NCI-H2196 treated with DMSO at 0.1 percent for 48 hours (cell line): Measurements from ENCODE around the gene WNT2.
"Not testable (repeated sequence)": the region's sequence is repeated elsewhere in the genome, so short reads cannot be mapped to it uniquely, and the experiment has no call there.

Experiments
- DNase-seq: peaks from one replicate; lab custom pipeline; 2025; ENCODE audit not compliant: unreplicated experiment; lab: John Stamatoyannopoulos, UW

The WNT2 gene

DNA sequence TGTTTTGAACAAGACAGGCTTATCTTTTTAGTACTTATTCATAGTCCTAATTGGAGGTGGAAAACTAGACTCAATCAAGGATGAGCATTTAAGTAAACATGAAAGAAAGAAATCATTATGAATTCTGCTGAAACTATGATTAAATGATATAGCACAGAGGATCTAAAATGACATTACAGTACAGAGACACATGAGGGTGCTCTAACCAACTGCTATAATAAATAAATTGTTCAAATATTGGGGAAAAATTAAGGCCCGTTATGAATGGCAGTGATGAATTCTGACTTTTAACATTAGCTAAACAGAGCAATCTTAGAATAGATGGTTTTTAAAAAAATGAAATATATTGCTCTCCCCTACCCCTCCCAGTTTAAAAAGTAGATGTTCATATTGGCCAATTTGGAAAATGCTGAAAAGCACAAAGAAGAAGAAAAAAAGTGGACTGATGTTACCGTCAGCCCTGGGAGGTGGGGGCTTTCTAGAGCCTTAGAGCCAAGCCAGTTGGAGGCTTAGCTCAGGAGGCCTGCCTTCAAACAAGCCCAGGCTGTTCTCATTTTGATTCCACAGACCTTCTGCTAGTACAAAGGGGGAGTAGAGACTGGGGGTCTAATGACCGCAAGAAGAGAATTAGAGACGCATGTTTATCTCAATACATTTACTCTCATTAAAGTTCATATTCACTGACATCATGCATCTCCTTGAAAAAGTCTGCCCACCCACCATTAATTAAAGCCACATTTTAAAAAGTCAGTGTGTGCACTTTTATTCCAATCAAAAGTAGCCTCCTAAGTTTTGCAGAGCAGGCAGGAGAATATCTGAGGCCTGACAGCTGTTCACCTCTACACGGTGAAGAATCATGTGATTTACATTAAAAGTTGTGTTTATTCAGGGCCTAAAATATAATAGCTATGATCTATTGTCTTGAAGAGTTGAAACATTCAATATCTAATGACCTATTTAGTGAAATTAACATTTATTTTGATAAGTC, 10.0 kb downstream of the WNT2 start:
- no peak for DNase-seq

DNA sequence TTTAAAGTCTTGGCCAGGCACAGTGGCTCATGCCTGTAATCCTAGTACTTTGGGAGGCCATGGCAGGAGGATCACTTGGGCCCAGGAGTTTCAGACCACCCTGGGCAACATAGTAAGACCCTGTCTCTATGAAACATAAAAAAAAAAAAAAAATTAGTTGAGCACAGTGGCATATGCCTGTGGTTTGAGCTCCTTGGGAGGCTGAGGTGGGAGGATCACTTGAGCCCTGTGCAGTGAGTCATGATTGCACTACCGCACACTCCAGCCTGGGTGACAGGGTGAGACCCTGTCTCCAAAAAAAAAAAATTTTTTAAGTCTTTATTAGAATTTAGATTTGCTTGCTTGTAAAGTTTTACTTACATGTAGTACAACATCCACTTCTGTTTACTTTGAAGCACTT, 14.0 kb downstream of the WNT2 start:
- no peak for DNase-seq

DNA sequence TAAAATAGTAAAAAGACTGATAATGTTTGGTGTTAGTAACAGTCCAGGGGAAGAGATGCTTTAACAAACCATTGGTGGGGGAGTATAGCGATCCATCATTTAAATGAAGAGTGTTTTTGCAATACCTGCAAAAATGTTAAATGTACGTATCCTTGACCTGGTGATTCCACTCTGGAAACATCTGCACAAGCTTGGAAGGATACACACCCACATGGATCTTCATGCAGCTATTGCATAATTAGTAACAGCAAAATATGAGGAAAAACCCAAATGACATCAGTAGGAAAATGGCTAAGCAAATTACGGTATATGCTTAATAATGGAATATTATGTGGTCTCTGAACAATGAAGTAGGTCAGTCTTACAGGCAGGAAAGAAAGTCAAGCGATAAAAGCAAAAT, 20.5 kb downstream of the WNT2 start:
- no peak for DNase-seq

DNA sequence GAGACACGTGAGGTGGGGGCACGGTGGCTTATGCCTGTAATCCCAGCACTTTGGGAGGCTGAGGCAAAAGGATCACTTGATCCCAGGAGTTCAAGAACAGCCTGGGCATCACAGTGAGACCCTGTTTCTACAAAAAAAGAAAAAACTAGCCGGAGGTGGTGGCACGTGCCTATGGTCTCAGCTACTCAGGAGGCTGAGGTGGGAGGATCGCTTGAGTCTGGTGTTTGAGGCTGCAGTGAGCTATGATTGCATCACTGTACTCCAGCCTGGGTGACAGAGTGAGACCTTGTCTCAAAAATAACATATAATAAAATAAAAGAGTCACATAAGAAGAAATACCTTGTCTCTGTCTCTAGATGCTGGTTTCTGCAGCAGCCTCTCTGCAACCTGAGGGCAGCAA, 22.4 kb downstream of the WNT2 start:
- DNase-seq, result not testable (repeated sequence)

DNA sequence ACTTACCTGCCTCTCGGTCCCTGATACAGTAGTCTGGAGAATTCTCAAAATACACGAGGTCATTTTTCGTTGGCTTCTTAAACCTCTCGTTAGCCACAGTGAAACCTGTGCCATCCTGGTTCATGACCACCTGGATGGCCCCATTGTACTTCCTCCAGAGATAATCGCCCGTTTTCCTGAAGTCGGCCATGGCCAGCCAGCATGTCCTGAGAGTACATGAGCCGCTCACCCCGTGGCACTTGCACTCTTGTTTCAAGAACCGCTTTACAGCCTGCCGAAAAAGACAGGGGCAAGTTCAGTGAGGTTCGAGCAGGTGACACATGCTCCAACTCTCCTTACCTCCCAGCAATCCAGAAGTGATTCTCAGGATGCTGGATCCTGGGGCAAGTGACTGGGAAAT, 25.3 kb downstream of the WNT2 start:
- no peak for DNase-seq

DNA sequence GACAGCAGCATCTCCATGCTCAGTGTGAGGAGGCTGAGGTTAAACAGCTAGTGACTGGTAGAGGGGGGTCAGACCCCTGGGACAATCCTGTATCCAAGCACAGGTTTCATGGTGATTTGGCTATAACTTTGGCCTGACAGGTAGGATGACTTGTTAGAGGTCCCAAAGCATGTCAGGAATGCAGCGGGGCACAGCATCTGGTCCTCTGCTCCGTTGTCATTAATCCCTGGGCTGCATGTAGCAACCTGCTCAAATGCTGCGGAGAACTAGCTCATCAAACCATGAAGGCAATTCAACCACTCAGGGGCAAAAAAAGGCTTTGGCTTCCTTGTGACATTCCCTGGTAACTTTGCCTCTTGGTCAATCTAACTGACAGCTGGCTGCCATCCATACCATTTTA, 26.8 kb downstream of the WNT2 start:
- no peak for DNase-seq

DNA sequence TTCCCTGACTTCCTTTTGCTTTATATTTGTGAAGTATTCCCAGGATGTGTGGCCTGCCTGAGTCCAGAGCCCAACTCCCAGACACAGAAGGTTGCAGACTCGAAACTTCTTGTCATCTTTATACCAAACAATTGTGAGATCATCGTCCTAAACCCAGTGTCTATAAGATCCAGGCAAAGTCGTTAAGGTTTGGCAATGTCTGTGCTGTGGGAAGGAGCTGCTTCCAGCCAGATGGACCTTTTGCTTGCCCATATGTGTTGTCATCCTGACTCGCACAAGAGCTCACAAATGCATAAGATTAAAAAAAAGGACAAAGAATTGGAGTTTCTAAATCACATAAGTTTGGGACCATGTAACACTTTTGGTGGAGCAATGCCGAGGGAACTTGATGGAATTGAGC, 37.0 kb downstream of the WNT2 start:
- DNase-seq, result no peak

DNA sequence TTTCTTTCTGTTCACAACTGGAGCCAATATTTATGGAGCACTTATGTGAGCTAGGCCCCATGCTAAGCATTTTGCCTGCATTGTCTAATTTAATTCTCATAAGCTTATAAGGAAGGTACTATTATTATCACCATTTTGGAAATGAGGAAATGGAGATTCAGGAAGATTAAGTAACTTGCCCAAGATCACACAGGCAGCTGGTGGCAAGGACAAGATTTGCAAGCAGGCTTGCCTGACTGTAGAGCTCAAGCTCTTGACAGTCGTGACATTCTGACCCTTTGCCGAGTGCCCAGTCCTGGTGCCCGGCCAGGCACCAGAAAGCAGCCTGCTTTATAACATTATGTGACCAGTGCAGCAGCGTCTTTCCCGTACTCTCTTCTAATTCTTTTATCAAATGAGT, 38.2 kb downstream of the WNT2 start:
- DNase-seq, result no peak

DNA sequence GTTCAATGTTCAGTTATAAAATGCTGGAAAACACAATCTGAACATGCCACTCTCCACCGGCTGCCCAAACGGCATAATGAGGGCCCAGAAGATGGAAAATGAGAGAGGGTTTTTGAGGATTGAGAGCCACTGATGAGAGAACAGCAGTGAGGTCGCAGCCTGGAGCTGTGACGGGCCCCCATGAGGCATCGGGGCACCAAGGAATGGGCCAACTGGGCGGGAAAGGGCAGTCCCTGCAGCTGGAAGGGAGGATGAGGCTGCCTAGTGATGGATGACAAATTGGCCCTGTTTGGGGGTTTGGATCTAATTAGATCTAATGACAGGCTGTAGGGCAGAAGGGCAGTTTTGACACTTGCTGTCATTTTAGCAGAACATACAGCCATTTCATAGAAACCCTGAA, 39.1 kb downstream of the WNT2 start:
- DNase-seq, result no peak

DNA sequence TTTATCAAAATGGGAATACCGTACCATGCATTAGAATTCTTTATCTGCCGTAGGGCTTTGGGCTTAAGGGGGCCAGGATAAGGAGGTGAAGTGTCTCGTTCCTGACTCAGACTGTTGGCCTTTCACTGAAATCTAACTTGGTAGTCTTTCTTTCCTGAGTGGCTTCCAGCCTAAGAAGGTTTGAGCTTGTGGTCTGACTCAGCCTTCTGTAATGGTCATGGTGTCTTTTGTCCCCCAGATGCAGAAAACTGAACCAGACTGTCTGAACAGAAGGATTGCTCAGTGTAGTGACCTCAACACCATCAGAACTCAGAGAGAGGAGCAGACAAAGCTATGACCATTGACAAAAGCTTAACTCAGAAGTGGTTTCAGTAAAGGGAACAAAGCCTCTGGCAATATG, 39.5 kb downstream of the WNT2 start:
- no peak for DNase-seq

DNA sequence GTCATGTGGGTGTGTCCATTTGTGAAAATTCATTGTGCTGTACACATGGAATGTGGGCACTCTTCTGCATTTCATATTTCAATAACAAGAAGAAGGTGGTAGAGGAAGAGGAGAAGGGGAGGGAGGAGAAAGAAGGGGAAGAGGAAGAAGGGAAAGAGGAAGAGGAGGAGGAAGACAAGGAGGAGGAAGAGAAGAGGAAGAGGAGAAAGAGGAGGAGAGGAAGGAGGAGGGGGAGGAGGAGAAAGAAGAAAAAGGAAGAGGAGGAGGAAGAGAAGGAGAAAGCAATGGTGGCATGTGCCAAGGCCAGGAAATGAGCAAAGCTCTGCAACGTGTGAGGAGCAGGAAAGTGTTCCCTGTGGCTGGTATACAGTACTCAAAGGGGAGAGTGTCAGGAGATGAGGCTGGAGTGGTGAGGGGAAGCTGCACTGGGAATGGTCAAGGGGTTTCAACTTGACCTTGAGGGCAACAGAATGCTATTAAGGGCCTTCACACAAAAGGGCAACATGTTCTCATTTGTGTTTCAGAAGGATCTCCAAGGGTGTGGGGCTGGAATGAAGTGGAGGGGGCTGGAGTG, 40.5 kb downstream of the WNT2 start:
- no peak for DNase-seq

DNA sequence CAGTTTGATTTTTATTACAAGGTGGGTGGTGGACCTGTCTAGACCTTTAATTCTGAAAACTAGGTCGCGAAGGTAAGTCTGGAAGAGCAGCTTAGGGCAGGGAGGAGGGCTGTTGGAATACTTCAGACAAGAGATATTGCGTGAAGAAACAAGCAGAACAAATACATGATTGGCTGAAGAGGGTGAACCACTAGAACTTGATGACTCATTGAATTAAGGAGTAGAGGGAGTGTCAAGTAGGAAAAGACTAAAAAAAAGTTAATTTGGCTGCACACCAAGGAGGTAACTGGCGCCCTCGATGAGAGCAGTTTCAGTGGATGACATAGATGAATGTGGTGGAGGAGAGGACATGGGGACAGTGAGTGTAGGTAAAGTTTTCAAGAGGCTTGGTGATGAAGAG, 41.3 kb downstream of the WNT2 start:
- no peak for DNase-seq

DNA sequence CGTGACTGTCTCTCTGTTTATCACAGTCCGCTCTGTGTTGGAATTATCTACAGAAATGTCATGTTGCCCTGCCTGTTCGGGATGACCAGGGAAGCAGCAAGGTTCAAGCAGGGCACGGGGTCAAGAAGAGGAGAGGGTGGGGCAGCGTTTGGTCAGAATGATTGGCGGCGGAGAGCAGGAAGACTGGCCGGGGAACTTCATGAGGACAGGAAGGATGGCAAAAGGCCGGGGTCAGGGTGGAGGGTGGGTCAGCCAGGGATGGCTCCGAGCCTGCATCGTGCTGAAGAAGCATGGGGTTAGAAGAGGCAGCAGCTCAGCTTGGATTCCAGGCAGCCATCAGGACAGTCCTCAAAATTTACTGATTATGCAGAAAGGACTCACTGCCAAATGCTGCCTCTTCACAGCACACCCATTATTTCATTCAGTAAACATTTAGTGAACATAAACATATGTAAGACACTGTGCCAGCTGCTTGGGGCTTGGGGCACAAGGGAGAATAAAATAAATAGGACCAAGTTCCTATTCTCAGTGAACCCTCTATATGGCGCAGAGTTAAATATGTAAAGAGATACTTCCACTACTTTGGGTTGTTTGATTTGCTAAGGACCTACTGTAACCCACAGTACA, 42.8 kb downstream of the WNT2 start:
- DNase-seq, result no peak

DNA sequence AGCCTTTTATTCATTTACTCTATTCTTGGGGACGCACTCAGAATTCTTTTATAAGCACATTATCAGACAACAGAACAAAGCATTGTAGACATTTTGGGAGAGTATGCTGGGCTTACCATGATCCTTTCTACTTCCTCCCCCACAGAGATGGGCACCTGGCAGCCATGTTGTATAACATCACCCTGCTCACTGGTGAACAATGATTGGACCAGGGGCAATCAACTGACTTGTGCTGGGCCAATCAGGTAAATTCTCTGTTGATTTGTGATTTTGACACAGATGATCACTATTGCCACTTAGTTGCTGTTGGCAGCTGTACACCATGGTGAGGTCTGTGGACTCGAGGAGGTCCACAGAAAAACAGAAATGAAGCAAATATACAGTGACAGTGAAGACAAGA, 43.7 kb downstream of the WNT2 start:
- DNase-seq, result no peak

DNA sequence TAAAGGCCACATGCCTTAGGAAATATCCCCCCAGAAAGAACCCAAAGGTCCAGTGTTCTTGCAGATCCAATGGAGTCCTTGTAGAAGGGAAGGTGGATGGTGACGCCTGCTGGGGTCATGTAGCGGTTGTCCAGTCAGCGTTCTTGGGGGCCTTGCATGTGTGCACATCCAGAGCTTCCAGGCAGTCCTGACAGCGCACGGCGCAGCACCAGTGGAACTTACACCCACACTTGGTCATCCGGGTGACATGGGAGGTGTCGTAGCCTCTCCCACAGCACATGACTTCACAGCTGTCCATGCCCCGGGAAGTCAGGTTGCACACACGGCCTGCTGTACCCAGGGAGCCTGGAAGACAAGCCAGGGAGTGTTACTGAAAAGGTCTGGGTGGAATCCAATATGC, 44.8 kb downstream of the WNT2 start:
- no peak for DNase-seq

DNA sequence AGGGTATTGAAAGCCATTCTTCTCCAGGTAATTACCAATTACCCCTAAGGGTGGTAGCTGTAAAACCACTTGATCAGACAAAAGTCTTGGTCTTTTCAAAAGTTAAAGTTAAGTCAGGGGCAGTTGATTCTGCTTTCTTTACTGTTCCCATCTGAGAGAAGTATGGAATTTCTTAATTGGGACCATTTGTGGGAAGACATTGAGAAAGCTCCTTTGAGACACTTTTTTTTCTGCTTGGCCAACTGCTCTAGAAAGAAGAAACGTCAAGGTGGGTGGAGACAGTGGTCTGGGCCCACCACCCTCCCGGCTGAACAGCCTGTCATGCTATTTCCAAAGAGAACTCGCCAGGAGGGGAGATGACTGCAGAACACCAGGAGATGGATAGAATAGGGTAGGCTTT, 45.3 kb downstream of the WNT2 start:
- no peak for DNase-seq

DNA sequence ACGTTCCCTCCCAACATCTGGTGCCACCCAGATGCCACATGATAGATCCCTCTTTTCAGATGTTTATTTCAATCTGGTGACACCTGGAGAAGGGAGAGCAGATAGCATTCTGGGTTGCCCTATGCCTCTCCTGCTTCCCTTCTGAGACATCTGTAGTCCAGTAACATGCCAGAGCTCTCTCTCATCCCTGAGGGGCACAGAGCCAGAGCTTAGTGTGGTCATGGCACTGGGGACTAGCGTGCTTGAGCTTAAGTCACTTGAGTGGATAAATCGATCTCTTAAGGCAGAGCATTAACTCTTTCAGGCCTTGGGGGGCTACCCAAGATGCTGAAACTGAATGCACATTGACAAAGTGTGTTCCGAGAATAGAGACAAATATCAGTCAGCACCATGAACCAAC, 47.9 kb downstream of the WNT2 start:
- DNase-seq, result no peak

DNA sequence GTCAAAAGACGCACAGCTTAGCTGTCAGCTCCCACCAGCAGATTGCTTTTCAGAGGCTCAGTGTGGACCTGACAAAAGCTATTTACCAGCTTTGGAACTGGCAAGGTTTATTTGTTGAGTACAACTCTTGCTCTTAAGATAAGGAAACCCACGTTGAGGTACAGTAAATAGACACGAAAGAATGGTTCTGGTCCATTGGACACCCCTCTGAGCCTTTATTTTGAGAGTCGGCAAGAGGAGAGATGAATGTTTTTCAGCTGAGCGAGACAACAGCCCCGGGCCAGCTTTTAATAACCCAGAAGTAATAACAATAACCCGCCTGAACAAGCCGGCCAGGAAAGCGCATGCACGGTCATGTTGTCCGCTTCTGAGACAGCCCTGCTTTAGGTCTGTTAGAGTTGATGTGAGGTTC, 49.0 kb downstream of the WNT2 start:
- DNase-seq, result no peak

DNA sequence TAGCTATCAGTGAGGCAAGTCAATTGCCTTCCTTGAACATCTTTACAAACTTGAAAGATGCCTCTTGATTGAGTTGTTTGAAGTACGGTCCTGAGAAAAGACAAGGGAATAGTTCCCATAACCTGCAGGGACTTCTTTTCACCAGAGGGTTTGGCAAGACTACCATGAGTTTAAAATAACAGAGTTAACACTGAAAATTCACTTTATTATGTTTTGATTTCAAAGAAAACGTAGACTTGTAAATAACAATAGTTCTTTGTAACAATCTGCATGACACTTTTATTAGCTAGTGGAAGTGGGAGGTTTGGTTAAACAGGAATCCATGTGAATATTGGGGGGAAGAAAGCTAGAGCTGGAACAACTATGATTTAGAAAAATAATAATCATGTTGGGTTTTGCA, 49.5 kb downstream of the WNT2 start:
- no peak for DNase-seq

DNA sequence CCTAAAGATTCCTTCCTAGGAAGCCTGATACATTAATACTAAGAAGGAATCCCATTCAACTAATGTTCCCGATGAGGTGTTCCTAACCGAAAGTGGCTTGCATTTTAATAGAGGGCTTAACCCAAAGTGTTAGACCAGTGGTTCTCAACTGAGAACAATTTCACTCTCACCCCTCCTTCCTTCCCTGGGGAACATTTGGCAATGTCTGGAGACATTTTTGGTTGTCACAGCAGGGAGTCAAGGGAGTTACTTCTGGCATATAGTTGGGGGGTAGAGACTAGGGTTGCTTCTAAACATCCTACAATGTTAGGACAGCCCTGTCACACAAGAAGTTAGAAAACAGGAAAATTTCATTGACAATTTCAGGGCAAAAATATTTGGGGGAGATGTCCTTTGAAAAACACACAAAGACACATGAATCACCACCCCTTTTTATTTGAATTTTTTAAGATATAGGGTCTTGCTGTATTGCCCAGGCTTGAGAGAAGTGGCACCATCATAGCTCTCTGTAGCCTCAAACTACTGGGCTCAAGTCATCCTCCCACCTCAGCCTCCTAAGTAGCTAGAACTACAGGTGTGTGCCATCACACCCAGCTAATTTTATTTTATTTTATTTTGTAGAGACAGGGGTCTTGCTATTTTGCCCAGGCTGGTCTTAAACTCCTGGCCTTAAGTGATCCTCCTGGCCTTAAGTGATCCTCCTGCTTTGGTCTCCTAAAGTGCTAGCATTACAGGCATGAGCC, 50.7 kb downstream of the WNT2 start:
- DNase-seq, result no peak

DNA sequence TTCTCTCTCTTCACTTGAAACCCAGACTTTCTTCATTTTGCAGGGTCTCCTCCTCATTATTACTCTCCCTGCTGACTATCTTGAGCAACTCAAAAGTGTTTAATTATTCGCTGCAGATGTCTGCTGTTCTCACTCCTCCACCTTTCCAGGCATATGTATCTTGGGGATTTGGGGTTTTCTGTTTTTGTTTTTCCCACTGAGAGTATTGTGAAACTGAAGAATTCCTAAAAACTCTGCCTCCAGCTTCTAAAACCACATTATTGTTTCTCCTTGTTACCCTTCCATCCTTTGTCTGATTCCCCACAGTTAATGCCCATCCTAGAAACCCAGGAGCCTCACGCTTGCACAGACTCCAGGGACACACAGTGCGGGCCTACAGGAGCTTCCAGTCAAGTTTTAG, 51.3 kb downstream of the WNT2 start:
- no peak for DNase-seq

DNA sequence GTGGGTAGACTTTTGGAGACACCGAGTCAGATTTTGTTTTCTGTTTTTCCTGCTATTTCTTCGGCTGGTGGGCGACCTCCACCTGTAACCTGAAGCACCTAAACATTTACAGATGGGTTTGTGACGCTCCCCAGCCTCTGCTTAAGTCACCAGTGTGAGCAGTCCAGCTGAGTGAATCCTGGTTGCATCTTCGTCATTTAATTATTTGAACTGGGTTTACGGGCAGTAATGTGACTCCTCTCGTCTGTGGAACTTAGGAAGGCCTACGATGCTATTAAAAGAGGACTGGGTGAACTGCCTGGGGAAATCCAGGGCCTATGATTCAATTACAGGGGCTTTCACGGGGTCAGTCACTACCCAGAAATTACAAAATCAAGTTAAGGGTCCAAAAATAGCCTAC, 52.5 kb downstream of the WNT2 start:
- DNase-seq, result no peak
